ENCODE results near the gene LRRN2. TPM values are rescaled to one million over a fixed set of nuclear protein-coding genes. Genes with fewer than 3 reads are reported as not detected.

The LRRN2 gene
- total and polyA plus RNA-seq, 4 donors, result 0.97 to 4.4 (median 1.2) TPM

GRCh38 chr1:204602111-204602579, 83.4 kb downstream of the LRRN2 start:
- TF ChIP-seq, protein P1, sequence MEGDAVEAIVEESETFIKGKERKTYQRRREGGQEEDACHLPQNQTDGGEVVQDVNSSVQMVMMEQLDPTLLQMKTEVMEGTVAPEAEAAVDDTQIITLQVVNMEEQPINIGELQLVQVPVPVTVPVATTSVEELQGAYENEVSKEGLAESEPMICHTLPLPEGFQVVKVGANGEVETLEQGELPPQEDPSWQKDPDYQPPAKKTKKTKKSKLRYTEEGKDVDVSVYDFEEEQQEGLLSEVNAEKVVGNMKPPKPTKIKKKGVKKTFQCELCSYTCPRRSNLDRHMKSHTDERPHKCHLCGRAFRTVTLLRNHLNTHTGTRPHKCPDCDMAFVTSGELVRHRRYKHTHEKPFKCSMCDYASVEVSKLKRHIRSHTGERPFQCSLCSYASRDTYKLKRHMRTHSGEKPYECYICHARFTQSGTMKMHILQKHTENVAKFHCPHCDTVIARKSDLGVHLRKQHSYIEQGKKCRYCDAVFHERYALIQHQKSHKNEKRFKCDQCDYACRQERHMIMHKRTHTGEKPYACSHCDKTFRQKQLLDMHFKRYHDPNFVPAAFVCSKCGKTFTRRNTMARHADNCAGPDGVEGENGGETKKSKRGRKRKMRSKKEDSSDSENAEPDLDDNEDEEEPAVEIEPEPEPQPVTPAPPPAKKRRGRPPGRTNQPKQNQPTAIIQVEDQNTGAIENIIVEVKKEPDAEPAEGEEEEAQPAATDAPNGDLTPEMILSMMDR (IDR thresholded peaks at IDR 0.05; ENCODE audit: control extremely low read depth, extremely low read depth), result no peak
- 59 to 67% methylated on average over 6 of the region's 6 CpGs for WGBS, 2 donors
- Histone ChIP-seq H3K9me3 (ENCODE audit: control insufficient read depth in 4 of 4, insufficient read depth in 3 of 4, low read length in 3 of 4) (no peaks in the 10 kb centered on the region), H3K9ac (ENCODE audit: insufficient read depth in 1 of 2, low read length in 2 of 2) (no peak overlapping the region), H3K36me3 (ENCODE audit: control insufficient read depth in 4 of 4, insufficient read depth in 4 of 4, low read length in 4 of 4) (no peaks in the 10 kb centered on the region), H3K4me3 (no peak overlapping the region), H3K4me1 (ENCODE audit: control insufficient read depth in 5 of 5, insufficient read depth in 5 of 5, low read length in 5 of 5) (no peaks in the 10 kb centered on the region), H3K27ac (ENCODE audit: low read depth in 1 of 2, low read length in 1 of 2) (no peak overlapping the region), H3K27me3 (ENCODE audit: control insufficient read depth in 3 of 3, insufficient read depth in 3 of 3, low read length in 2 of 3) (peaks cover 0 to 5% (median 0%) of the 10 kb centered on the region in 3 donors)
- ATAC-seq (ENCODE audit: insufficient read depth, low FRiP score) (no peak), DNase-seq (no peak)

DNA sequence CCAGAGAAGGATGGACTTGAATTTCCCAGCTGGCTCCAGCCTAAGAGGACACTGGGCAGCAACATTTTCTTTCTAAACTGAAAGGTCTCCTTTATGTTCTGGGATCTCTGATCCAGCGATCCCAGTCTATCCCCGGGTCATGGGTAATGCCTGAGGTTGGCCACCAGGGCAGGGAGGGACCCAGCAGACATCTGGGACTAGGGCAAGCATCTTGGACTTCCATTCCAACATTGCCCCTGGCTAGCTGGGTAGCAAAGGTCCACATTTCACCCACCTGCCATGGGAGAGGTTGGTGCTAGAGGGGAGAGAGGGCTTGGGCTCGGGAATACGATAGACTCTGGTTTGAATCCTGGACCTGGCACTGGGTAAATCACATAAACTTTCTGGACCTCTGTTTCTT, 84.6 kb downstream of the LRRN2 start:
- WGBS, 2 donors, result 92 to 93% methylated on average over 4 of the region's 4 CpGs
- no peak for ATAC-seq (ENCODE audit: insufficient read depth, low FRiP score)
- DNase-seq, result no peak
- no peak overlapping the region for H3K4me3 ChIP-seq
- H3K4me1 ChIP-seq (ENCODE audit: control insufficient read depth in 5 of 5, insufficient read depth in 5 of 5, low read length in 5 of 5), result no peaks in the 10 kb centered on the region
- TF ChIP-seq, protein P1 (IDR thresholded peaks at IDR 0.05; ENCODE audit: control extremely low read depth, extremely low read depth), result no peak
- H3K9me3 ChIP-seq (ENCODE audit: control insufficient read depth in 4 of 4, insufficient read depth in 3 of 4, low read length in 3 of 4), result no peaks in the 10 kb centered on the region
- no peaks in the 10 kb centered on the region for H3K36me3 ChIP-seq (ENCODE audit: control insufficient read depth in 4 of 4, insufficient read depth in 4 of 4, low read length in 4 of 4)
- no peak overlapping the region for H3K9ac ChIP-seq (ENCODE audit: insufficient read depth in 1 of 2, low read length in 2 of 2)
- H3K27ac ChIP-seq (ENCODE audit: low read depth in 1 of 2, low read length in 1 of 2), result no peak overlapping the region
- H3K27me3 ChIP-seq (ENCODE audit: control insufficient read depth in 3 of 3, insufficient read depth in 3 of 3, low read length in 2 of 3), result peaks cover 0 to 5% (median 0%) of the 10 kb centered on the region in 3 donors

- Histone ChIP-seq H3K27me3 (ENCODE audit: control insufficient read depth in 3 of 3, insufficient read depth in 3 of 3, low read length in 2 of 3) (peaks cover 0 to 5% (median 0%) of the 10 kb centered on the region in 3 donors), H3K36me3 (ENCODE audit: control insufficient read depth in 4 of 4, insufficient read depth in 4 of 4, low read length in 4 of 4) (no peaks in the 10 kb centered on the region), H3K9ac (ENCODE audit: insufficient read depth in 1 of 2, low read length in 2 of 2) (no peak overlapping the region), H3K9me3 (ENCODE audit: control insufficient read depth in 4 of 4, insufficient read depth in 3 of 4, low read length in 3 of 4) (no peaks in the 10 kb centered on the region), H3K4me1 (ENCODE audit: control insufficient read depth in 5 of 5, insufficient read depth in 5 of 5, low read length in 5 of 5) (no peaks in the 10 kb centered on the region), H3K27ac (ENCODE audit: low read depth in 1 of 2, low read length in 1 of 2) (no peak overlapping the region), H3K4me3 (no peak overlapping the region)
- ATAC-seq (ENCODE audit: insufficient read depth, low FRiP score), result no peak
- WGBS, 2 donors, result 83 to 90% methylated on average over 5 of the region's 5 CpGs
- TF ChIP-seq, protein P1 (IDR thresholded peaks at IDR 0.05; ENCODE audit: control extremely low read depth, extremely low read depth), result no peak
- DNase-seq, result no peak
Observed at GRCh38 chr1:204600203-204600602, 85.3 kb downstream of the LRRN2 start.

- Histone ChIP-seq H3K9me3 (ENCODE audit: control insufficient read depth in 4 of 4, insufficient read depth in 3 of 4, low read length in 3 of 4) (no peaks in the 10 kb centered on the region), H3K27me3 (ENCODE audit: control insufficient read depth in 3 of 3, insufficient read depth in 3 of 3, low read length in 2 of 3) (peaks cover 0 to 5% (median 0%) of the 10 kb centered on the region in 3 donors), H3K4me1 (ENCODE audit: control insufficient read depth in 5 of 5, insufficient read depth in 5 of 5, low read length in 5 of 5) (no peaks in the 10 kb centered on the region), H3K4me3 (no peak overlapping the region), H3K9ac (ENCODE audit: insufficient read depth in 1 of 2, low read length in 2 of 2) (no peak overlapping the region), H3K27ac (ENCODE audit: low read depth in 1 of 2, low read length in 1 of 2) (no peak overlapping the region), H3K36me3 (ENCODE audit: control insufficient read depth in 4 of 4, insufficient read depth in 4 of 4, low read length in 4 of 4) (no peaks in the 10 kb centered on the region)
- ATAC-seq (ENCODE audit: insufficient read depth, low FRiP score) (no peak), DNase-seq (no peak)
- WGBS, 2 donors, result 82 to 86% methylated on average over 10 of the region's 10 CpGs
- TF ChIP-seq, protein P1 (IDR thresholded peaks at IDR 0.05; ENCODE audit: control extremely low read depth, extremely low read depth), result no peak
Observed at GRCh38 chr1:204599596-204599995, 85.9 kb downstream of the LRRN2 start.
